GM19463 (cell line): ENCODE data around the gene AOAH.
A peak's percentile ranks its signal among the peaks of the same experiment; 100 is the strongest.
"Not testable (repeated sequence)": the region's sequence is repeated elsewhere in the genome, so short reads cannot be mapped to it uniquely, and the experiment has no call there.

Experiments used
- ATAC-seq: cut with Tn5 transposase; IDR thresholded peaks from one replicate; pipeline ENCODE4 v1.9.1; 2021; ENCODE audit warnings: mild to moderate bottlenecking, moderate library complexity; ENCODE audit not compliant: unreplicated experiment

AOAH gene

DNA sequence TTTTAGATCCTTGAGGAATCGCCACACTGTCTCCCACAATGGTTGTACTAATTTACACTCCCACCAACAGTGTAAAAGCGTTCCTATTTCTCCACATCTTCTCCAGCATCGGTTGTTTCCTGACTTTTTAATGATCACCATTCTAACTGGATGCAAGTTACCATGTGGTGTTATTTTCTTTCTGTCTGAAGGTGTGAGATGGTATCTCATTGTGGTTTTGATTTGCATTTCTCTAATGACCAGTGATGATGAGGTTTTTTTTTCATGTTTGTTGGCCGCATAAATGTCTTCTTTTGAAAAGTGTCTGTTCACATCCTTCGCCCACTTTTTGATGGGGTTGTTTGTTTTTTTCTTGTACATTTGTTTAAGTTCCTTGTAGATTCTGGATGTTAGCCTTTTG, 20.4 kb downstream of the AOAH start:
- not testable (repeated sequence) for ATAC-seq

DNA sequence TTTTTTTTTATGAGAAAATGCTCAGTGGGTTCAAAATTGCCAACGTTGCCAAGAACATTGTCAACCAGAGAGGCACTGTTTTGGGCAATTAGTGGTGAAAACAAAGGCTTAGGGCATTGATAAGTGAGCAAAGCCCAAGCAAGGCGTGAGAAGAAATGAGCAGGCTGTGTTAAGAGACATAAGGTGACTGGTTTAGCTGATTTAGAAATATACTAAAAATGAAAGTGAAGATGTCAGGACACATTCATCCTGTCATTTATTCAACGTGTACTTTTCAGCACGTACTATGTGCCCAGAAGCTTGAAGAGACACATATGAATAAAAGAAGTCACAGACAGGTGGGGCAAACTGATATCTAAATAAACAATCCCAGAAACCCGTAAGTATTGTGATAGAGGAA, 31.8 kb downstream of the AOAH start:
- peak; percentile 69 for ATAC-seq

DNA sequence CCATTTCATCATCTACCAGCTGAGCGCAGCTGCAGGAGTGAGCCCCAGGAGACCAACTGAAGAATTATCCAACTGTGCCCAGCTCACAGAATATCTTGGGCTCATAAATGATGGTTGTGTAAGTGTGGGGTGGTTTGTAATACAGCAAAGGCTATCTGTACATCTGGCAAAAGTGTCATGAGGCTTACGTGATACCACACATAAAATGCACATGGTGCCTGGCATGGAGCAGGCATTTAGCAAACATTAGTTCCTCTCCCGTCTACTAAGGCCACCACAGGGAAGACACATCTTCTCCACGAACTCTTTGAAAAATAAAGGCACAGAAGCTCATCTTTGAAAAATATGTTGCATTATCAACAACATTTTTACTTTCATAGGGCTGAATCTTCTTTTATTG, 32.3 kb downstream of the AOAH start:
- no peak for ATAC-seq

DNA sequence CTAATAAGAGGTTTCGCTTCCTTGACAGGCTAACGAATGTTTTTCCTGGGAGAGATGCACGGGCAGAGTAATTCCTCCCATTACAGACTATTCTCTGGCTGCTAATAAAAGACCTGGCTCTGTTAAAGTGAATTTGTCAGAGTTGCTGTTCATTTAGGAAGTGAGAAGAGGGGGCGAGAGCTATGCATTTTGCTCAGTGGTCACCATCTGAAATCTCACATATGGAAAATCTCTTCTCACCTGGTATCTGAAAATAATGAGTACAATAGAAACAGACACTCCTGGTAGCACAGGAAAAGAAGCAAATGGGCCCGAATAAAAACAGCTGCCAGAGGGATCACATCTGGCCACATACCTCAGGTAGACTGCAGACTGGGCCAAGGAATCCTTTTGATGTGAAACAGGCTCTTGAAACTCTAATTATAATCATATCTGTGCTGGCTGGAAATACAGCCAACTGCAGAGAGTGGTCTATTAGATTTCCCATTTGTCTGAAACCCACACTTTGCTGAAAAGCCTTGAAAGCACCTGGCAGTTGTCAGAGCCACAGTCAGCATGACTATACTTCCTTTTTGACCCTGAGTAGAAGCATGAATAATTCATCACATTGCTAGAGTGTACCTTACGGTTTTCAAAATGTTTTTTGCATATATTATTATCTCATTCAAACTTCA, 33.6 kb downstream of the AOAH start:
- peak; percentile 51 for ATAC-seq

DNA sequence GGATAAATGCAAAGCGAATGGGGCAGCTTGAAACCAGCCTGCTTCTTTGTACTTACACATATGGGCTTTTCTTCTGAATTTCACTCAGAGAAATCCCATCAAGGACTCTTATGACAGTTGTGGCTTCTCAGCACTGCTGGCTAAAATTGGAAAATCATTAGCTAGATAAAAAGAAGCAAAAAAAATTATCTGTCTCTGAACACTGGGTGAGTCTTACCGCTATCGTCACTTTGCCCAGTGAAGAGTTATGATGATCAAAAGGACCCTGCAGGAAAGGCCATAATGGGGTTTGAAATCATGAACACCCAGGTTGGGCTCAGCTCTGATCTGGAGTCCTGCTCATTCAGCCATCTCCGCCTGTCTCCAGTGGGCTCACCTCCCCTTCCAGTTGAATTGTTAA, 34.3 kb downstream of the AOAH start:
- no peak for ATAC-seq

DNA sequence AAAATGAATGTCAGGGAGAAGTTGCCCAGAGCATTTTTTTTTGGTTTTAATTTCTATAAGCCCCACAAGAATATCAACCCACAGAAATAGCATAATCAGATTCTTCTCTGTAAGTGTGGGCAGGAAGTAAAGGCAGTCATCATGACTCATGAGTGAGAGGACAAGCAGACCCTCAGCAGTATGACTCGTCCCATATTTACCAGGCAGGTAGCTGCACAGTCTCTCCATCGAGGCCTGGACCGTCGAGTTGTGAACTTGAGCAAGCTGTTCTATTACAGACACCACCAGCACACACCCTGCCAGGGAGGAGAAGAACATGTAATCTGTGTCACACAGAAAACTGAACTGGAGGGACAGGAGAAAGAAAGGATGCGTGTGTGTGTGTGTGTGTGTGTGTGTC, 37.8 kb downstream of the AOAH start:
- no peak for ATAC-seq

DNA sequence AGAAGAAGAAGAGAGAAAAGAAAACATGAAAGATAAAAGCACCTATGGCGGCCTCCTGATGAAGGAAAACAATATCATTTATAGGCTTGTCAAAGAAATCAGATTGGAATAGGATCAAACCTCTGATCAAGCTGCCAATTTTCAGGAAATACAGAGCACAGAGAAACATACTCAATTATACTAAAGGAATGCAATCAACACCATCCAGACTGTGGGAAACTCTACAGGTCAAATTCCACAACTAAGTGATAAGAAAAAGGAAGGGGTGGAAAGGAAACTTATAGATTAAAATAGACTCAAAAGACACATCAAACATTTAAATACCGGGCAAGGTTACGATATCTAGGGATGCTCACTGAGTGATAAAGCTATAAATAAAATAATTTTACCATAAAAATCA, 39.3 kb downstream of the AOAH start:
- no peak for ATAC-seq

DNA sequence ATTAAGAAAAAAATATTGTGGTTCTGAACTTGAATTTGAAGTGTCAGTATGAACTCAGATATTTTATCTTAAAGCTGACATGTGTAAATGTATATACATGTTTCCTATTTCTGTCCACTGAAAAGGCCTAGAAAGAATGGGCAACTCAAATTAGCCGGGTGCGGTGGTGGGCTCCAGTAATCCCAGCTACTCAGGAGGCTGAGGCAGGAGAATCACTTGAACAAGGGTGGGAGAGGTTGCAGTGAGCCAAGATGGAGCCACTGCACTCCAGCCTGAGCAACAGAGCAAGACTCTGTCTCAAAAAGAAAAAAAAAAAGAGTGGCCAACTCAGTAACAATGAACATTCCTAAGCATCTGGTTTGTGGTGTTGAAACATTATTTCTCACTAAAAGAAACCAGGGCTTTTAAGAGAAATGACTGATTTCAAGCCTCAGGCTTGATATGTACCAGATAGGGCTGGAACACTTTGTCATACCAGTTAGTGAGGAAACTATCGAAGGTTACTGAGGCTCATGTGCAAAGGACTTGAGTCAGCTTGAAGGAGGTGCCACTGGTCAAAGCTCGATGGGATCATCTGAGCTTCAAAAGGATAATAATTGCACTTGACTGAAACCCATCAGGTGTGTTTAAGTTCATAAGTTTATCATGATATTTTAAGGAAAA, 40.5 kb downstream of the AOAH start:
- ATAC-seq = no peak

DNA sequence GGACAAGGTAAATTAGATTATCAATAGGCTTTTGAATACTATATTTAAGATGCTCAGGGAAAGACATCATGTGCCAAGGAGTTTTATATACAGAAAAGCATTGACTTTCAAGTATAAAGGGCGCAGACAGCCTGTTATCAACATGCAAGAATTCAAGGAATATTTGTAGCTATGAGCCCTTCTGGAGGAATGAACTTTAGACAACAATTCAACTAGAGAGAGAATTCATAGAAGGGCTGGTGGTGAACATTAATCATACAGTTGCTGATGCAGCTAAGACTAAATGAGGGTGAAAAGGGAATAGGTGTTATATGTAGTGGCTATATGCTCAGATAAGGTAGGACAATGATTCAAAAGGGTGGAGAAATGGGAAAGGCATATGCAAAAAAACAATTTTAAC, 41.2 kb downstream of the AOAH start:
- ATAC-seq = no peak

DNA sequence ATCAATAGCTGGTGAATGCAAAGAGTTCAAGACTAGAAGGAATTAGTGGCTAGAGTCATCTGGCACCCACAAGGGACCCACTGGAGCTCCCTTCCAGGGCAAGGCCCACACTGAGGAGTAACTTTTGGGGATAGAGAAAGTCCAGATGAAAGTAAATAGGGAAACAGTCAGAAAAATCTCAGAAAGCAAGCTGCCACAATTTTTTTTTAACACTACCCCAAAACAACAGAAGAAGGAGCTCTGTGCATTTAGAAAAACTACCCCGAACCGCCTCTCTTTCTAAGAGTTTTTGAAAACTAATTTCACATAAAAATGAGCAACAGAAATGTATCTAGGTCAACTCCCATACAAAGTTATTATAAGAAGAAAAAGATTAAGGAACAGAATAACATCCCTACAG, 42.2 kb downstream of the AOAH start:
- no peak for ATAC-seq

DNA sequence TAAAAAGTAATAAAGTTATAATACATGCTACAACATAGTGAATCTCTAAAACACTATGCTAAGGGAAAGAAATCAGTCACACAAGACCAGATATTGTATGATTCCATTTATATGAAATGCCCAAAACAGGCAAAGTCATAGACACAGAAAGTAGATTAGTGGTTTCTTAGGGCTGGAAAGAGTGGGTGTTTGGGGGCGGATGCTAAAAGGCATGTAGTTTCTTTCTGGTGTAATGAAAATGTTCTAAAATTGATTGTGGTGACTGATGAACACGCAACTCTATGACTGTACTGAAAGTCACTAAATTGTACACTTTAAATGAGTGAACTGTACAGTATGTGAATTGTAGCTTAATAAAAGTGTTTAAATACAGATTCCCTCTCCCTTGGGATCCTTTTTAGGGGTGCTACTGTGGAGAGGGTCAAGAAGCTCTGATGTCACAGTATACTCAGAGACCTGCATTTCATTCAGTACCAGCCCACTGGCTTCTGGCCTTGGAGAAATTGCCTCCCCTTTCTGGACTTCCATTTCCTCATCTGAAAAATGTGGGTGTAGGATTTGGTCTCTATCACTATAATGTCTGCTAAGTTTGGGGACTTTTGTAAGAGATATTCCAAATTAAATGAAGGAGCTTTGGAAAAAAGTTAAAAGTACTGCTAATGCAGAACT, 46.4 kb downstream of the AOAH start:
- no peak for ATAC-seq

DNA sequence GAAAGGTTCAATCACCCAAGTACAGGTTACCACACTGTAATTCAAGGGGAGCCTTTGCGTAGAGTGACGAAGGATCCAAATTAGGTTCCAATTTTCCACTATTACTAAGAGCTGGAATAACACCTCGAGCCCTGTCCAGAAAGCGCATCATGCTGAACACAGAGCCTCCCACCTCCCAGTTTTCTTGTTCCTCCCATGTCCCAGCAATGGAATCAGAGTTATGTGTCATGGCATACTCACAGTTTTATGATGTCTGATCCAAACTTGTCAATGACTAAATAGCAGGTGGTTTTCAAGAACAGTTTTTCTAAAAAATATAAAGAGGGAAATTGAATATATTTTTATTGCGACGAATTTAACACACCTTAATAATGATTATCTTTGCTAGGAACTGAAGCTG, 50.6 kb downstream of the AOAH start:
- ATAC-seq = no peak

DNA sequence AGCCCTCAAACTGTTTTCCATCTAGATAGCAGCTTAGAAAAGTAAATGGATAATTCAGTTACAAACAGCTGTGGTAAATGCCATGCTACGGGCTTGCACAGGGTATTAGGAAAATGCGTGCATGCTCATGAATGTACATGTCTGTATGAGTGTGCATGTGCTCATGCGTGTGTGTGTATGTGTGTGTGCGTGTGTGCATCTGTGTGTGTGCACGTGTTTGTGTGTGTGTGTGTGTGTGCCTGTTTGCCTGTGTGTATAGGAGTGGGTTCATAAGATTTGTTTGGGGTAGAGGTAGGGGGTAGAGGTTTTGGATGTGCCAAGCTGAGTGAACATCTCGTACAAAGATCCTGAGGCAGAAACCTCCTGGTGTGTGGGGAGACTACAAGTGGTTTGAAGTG, 52.9 kb downstream of the AOAH start:
- no peak for ATAC-seq

DNA sequence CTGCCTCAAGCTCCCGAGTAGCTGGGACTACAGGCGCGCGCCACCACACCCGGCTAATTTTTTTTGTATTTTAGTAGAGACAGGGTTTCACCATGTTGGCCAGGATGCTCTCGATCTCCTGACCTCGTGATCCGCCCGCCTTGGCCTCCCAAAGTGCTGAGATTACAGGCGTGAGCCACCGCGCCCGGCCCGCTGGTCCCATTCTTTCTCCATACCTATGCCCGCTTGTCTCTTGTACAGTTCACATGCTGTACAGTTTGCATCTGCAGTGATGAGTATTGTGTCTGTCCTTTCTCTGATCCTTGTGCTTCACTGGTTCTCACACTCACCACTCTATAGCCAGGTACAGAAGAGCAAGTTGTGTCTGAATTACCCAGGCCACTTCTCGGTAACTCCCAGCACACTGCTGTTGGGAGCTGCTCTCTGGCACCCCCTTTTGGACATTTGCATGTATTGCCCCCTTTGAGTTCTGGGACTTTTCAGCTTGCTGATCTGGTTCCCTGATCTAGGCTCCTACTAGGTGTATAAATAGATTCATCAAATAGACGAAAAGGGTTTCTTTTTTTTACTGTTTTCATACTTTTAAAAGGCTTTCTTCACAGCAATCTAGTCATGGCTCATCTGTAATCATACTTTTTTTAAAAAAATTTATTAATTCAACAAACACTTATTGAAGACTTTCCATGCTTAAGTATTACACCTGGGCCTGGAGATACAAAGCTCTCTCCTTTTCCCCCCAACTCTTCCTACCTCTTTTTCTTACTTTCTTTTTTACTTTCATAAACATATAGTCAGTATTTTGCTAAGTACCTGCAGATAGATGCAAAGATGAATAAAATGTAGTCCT, 53.5 kb downstream of the AOAH start:
- ATAC-seq = peak; percentile 66

DNA sequence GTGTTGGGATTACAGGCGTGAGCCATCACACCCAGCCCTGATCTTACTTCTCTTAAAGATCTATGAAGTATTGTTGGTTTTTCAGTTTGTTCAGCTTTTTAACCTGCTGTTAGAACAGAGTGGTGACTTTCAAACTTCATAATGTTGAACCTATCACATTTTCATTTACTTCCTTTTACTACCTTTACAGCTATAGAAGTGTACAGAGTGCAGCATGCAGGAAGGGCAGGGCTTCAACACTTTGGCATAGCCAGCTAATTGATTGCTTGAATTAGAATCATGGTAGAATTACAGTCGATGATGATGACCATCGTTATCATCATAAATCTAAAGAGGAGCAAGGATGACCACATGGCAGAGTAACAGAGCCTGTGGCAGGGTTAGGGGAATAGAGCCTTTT, 55.5 kb downstream of the AOAH start:
- no peak for ATAC-seq

DNA sequence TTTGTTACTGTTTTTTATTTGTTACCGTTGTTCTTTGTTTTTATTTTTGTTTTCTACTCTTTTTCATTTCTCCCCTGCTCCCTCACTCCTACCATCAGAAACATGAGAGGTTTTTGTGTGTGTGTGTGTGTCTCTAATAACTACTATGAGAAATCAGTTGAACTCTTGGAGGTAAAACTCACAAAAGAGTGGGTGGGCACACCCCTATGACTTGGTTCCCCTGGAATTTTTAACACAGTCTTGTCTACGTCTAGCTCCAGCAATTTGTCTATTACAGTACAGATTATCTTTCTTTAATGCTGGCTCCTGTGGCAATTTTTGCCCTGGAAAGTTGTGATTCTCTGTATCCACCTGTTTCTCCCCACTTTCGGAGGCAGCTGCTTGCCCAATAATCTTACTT, 56.2 kb downstream of the AOAH start:
- ATAC-seq = no peak

DNA sequence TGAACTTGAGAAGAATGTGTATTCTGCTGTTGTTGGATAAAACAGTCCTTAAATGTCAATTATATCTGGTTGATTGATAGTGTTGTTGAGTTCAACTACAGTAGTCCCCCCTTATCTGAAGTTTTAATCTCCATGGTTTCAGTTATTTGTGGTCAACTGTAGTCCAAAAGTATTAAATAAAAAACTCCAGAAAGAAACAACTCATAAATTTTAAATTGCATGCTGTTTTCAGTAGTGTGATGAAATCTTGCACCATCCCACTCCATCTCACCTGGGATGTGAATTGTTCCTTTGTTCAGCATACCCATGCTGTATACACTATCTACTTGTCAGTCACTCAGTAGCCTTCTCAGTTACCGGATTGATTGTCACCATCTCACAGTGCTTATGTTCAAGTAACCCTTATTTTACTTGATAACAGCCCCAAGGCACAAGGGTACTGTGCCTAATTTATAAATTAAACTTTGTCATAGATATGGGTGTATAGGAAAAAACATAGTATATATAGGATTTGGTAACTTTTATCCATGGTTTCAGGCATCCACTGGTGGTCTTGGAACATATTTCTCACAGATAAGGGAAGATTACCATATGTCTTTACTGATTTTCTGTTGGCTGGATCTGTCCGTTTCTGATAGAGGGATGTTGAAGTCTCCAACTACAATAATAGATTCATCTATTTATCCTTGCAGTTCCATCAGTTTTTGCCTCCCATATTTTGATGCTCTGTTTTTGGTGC, 57.1 kb downstream of the AOAH start:
- ATAC-seq = no peak

DNA sequence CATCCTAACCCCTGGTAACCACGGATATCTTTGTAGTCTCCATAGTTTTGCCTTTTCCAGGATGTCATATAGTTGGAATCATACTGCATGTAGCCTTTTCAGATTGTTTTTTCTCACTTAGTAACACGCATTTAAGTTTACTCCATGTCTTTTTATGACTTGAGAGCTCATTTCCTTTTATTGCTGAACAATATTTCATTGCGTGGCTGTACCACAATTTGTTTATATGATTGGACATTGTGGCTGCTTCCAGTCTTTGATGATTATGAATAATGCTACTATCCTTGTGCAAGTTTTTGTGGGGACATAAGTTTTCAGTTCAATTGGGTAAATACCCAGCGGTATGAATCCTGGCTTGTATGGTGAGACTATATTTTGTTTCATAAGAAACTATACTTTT, 60.8 kb downstream of the AOAH start:
- no peak for ATAC-seq

DNA sequence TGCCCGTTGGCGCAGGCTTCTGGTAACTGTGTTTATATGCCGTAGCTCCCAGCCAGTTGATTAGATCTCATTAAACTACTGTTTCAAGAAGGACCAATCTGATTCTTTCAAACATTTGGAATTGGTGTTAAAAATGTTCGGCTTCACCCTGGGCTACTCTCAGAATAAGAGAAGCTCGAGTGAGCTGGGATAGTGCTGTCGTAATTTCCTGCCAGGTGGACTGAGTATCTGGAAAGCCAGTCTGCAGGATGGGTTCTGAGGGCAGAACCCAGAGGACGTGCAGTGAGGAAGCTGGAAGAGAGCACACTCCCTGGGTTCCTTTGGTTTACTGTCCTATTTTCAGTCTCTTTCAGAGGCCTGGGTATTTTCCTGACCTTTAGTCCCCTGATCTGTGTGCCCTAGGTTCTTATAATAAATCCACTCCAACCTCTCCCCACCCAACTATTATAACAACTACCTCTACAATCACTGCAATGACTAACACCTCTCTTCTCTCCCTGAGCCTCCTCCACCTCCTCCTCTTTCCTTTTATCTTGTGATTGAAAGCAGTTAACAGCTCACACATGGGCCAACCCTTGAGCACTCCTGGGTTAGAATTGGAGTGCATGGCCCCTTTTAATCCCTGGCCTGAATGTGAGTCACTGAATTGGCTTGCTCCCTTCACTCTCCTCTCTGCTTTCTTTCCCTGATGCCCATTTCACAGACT, 63.0 kb downstream of the AOAH start:
- ATAC-seq = no peak

DNA sequence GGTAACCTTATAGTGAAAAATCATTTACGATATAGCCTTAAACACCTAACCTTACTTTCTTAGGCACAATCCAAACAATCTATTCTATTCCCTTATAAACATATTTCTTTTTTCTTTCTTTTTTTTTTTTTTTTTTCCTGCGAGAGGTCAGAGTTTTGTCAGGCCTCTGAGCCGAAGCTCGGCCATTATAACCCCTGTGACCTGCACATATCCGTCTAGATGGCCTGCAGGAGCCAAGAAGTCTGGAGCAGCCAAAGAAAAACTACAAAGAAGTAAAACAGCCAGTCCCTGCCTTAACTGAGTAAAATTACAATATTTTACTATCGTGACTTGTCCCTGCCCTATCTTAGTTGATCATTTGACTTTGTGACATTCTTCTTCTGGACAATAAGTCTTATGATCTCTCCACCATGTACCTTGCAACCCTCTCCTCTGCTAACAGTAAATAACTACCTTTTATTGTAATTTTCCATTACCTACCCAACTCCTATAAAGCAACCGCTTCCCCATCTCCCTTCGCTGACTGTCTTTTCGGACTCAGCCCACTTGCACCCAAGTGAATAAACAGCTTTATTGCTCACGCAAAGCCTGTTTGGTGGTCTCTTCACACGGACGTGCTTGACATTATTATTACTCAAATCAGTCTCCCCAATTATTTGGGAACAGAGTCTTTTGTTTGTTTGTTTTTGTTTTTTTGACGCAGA, 64.5 kb downstream of the AOAH start:
- no peak for ATAC-seq
